SHP77 treated with DMSO at 0.1 percent for 48 hours (cell line): ENCODE data around the gene ZNF827.

ENCODE experiments used
- DNase-seq: peaks from one replicate; lab custom pipeline; 2025; lab: John Stamatoyannopoulos, UW

Gene ZNF827

GRCh38 chr4:145719752-145720624 is 218.6 kb downstream of the ZNF827 start:
- DNase-seq, result no peak

DNA sequence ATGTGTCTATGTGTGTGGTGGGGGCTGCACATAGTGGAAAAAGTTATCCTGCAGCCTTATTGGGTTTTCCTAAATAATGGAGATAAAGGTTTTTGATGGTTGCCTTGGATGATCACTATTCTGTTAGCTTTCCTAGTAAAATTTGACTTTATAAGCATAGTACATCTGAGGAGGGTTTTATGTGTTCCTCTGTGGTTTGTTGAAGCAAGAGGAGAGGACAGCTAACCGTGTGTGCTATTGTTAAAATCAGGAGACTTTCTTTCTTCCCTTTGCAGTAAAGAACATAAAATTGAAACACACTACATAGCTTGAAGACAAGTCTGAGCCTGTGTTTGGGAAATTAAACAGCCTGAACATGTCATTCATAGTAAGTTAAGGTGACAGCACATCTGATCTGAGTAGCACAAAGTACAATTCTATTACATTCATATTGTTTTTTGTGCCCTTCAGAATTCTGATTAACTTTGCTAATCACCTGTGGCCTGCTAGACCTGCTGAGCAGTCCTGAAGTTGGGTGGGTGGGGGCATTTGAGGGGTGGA is 221.9 kb downstream of the ZNF827 start:
- DNase-seq, result no peak

DNA sequence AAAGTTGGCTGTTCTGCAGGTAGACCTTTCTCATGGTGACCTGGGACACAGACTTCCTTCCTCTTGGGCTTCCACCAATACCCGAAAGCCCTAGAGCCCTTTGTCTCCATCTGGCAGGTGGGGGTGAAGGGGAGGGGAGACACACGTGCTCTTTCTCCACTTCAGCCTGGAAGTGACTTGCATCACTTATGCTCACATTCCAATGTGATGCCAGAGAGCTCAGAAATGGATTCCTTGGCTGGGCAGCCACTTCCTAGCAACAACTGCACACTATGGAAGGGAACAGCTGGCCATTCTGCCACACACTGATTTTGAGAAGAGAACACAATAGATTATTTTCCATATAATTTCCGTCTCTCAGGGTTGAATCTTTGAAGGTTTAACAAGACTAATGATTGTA is 222.4 kb downstream of the ZNF827 start:
- DNase-seq, result no peak

DNA sequence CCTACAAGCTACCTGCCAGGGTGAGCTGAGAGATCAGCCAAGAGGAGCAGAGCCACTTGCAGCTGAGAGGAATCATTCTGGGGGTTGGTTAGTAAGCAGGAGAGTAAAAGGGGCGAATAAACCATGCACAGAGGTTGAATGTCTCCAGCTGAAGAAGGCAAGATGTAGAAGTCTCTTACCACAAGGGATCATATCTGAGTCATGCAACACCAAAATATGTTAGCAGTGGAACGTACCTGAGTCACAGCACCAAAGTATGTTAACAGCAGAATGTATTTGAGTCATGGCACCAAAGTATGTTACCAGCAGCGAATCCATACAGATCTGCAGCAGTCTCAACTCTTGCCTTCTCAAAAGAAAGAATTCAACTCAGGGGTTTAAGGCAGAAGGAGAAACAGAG is 228.8 kb downstream of the ZNF827 start:
- DNase-seq, result no peak

- no peak for DNase-seq
These were observed 229.3 kb downstream of the ZNF827 start for GRCh38 chr4:145709336-145709735.
